Measurements from ENCODE around the gene C3orf49. TPM values are rescaled to one million over a fixed set of nuclear protein-coding genes. Genes with fewer than 3 reads are reported as not detected.

C3orf49 gene
- total and polyA plus RNA-seq, 2 donors from 2014 or later: not detected

DNA sequence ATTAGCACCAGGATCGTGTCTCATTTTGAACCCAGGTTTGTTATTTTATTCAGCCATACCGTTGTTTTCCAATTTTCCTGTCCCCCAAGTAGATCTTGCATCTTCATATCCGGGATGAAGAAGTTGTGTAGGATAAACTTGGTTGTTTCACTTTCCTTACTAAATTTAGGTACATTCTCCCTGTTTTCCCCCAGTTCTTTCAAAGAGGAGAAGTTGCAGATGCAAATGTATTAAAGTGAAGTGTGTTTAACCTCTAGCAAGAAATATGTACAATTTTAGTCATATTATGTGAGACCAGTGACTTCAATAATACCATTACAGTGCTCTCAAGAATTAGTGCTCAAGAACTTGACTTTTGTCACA is 45.8 kb downstream of the C3orf49 start:
- FAIRE-seq: no peak

DNA sequence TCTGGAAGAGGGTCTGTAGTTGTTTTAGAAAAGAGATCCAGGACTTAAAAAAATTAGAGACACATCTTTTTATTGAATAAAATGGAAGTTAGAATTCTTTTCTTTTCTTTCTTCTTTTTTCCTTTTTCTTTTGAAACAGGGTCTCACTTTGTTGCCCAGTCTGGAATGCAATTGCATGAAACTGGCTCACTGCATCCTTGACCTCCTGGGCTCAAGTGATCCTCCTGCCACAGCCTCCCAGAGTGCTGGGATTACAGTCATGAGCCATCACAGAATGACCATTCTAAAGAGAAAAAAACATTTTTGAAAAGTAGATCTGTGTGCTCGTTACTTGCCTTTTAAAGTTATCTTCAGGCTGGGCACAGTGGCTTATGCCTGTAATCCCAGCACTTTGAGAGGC is 48.1 kb downstream of the C3orf49 start:
- Histone ChIP-seq H3K4me1 (ENCODE audit: control insufficient read depth in 2 of 3, insufficient read depth in 2 of 3, low read depth in 1 of 3, low read length in 3 of 3) (peaks cover 0 to 8% (median 2%) of the 10 kb centered on the region in 3 donors), H3K27ac (ENCODE audit: low read depth in 2 of 2, low read length in 2 of 2) (no peak overlapping the region), H3K9ac (ENCODE audit: low read length in 3 of 3) (no peak overlapping the region), H3K9me3 (ENCODE audit: control insufficient read depth in 2 of 3, insufficient read depth in 1 of 3, low read length in 3 of 3) (no peaks in the 10 kb centered on the region), H3K27me3 (ENCODE audit: control insufficient read depth, insufficient read depth, low read length) (no peaks in the 10 kb centered on the region), H3K36me3 (ENCODE audit: control insufficient read depth in 2 of 3, insufficient read depth in 3 of 3, low read length in 3 of 3) (no peaks in the 10 kb centered on the region), H3K4me3 (ENCODE audit: low read length in 3 of 3) (no peak overlapping the region)
- intact Hi-C loops (cut with DNase I): no loop called here
- FAIRE-seq: no peak
- no peak for TF ChIP-seq CTCF (IDR thresholded peaks at IDR 0.05; ENCODE audit: borderline replicate concordance, extremely low read depth, insufficient read depth)
- no peak for DNase-seq

More for the DNA sequence above, 45.8 kb downstream of the C3orf49 start:
- H3K36me3 ChIP-seq (ENCODE audit: control insufficient read depth in 2 of 3, insufficient read depth in 3 of 3, low read length in 3 of 3): no peaks in the 10 kb centered on the region
- intact Hi-C loops (cut with DNase I): no loop called here
- H3K4me3 ChIP-seq (ENCODE audit: low read length in 3 of 3): peak overlapping the region; percentile 66 to 80 (median 74)
- peaks cover 0 to 8% (median 2%) of the 10 kb centered on the region in 3 donors for H3K4me1 ChIP-seq (ENCODE audit: control insufficient read depth in 2 of 3, insufficient read depth in 2 of 3, low read depth in 1 of 3, low read length in 3 of 3)
- peak overlapping the region in 2 of 3 donors; percentile 51 to 60 for H3K9ac ChIP-seq (ENCODE audit: low read length in 3 of 3)
- H3K27ac ChIP-seq (ENCODE audit: low read depth in 2 of 2, low read length in 2 of 2): peak overlapping the region; percentile 63 to 79
- TF ChIP-seq CTCF (IDR thresholded peaks at IDR 0.05; ENCODE audit: borderline replicate concordance, extremely low read depth, insufficient read depth): no peak
- H3K9me3 ChIP-seq (ENCODE audit: control insufficient read depth in 2 of 3, insufficient read depth in 1 of 3, low read length in 3 of 3): no peaks in the 10 kb centered on the region
- no peaks in the 10 kb centered on the region for H3K27me3 ChIP-seq (ENCODE audit: control insufficient read depth, insufficient read depth, low read length)
- DNase-seq: no peak

DNA sequence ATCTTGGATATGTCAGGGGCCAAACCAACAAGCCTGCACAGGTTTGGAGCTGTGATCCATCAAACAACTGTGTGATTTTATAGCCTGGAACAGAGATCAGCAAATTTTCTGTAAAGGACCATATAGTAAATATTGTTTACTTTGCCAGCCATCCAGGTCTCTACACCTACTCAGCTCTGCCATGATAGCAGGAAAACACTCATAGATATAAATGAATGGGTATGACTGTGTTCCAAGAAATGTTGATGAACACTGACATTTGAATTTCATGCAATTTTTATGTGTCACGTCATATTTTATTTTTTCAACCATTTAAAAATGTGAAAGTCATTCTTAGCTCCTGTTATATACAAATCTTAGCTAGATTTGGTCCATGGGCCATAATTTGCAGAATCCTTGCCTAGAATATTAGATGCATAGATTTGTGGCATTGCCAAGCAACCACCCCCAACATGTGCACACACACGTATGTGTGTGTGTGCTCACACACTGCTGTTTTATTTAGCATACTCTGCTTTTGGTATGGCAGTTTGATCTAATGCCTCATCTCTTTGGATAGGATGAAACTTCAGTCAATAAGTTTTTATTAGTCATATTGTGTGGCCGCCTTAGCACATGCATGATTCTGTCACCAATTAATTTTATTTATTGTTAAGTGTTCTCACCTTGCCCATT is 51.0 kb downstream of the C3orf49 start:
- Histone ChIP-seq H3K9me3 (ENCODE audit: control insufficient read depth in 2 of 3, insufficient read depth in 1 of 3, low read length in 3 of 3) (no peaks in the 10 kb centered on the region), H3K4me3 (ENCODE audit: low read length in 3 of 3) (no peak overlapping the region), H3K27ac (ENCODE audit: low read depth in 2 of 2, low read length in 2 of 2) (no peak overlapping the region), H3K27me3 (ENCODE audit: control insufficient read depth, insufficient read depth, low read length) (no peaks in the 10 kb centered on the region), H3K9ac (ENCODE audit: low read length in 3 of 3) (no peak overlapping the region), H3K36me3 (ENCODE audit: control insufficient read depth in 2 of 3, insufficient read depth in 3 of 3, low read length in 3 of 3) (no peaks in the 10 kb centered on the region), H3K4me1 (ENCODE audit: control insufficient read depth in 2 of 3, insufficient read depth in 2 of 3, low read depth in 1 of 3, low read length in 3 of 3) (peaks cover 0 to 2% (median under 1%) of the 10 kb centered on the region in 3 donors)
- intact Hi-C loops (cut with DNase I): no loop called here
- FAIRE-seq (no peak), DNase-seq (no peak)
- TF ChIP-seq CTCF (IDR thresholded peaks at IDR 0.05; ENCODE audit: borderline replicate concordance, extremely low read depth, insufficient read depth): no peak

Data from kidney (tissue), 14 donors.